RWPE1 (cell line): Measurements from ENCODE around the gene IGF2.

Experiments
- CTCF ChIA-PET: fragments of 350-600 bp; sonication (Branson Sonifier 250); formaldehyde crosslinking; extraction: SDS; loops from one replicate; lab custom pipeline; 2021; lab: Yijun Ruan, JAX
- POLR2A ChIA-PET: fragments of 400-600 bp; formaldehyde crosslinking; extraction: SDS; loops from one replicate; lab custom pipeline; 2020; ENCODE audit warnings: antibody characterized with exemption; ENCODE audit not compliant: low non-redundant PET; lab: Yijun Ruan, JAX
- DNase-seq: peaks from one replicate; pipeline ENCODE4 v3.0.0; 2012; ENCODE audit warnings: low spot score
- H3K27ac ChIP-seq: fragments of 450-650 bp; 2 replicates; pipeline ENCODE4 v1.5.1; 2017
- CTCF ChIP-seq: fragments of 450-650 bp; conservative IDR thresholded peaks from 2 replicates; pipeline ENCODE4 v1.5.1; 2017; ENCODE audit warnings: low read depth, mild to moderate bottlenecking

The IGF2 gene

GRCh38 chr11:2163428-2163978 lies 24.3 kb upstream of the IGF2 start:
- TF ChIP-seq CTCF = no peak
- ChIA-PET POLR2A (no interaction called here), CTCF (interaction anchor here (0.6 to 2.8 kb wide), 3 partner anchors 12 to 365 kb away, joined by 3 to 19 read pairs (median 3); no protein-coding TSS in a partner anchor)
- H3K27ac ChIP-seq = no peak overlapping the region
- no peak for DNase-seq

- TF ChIP-seq CTCF = no peak
- ChIA-PET CTCF (interaction anchor here (0.6 to 2.4 kb wide), 3 partner anchors 10 to 357 kb away, joined by 3 to 6 read pairs (median 3); no protein-coding TSS in a partner anchor), POLR2A (no interaction called here)
- DNase-seq = no peak
- no peak within 1 kb of the TSS for H3K27ac ChIP-seq
Measured at GRCh38 chr11:2160736-2161259, 21.6 kb upstream of the IGF2 start, which contains the start of gene INS. INS (minus strand) TSS chr11:2161209; CDS start chr11:2160971, 238 bp downstream.

GRCh38 chr11:2159536-2160413 lies 20.6 kb upstream of the IGF2 start:
- TF ChIP-seq CTCF = no peak
- no peak for DNase-seq
- CTCF ChIA-PET = interaction anchor here (0.6 to 2.4 kb wide), 4 partner anchors 9 to 358 kb away, joined by 3 to 6 read pairs (median 4); no protein-coding TSS in a partner anchor
- POLR2A ChIA-PET = no interaction called here
- no peak overlapping the region for H3K27ac ChIP-seq

GRCh38 chr11:2158966-2159365 lies 19.8 kb upstream of the IGF2 start:
- no peak for DNase-seq
- no peak overlapping the region for H3K27ac ChIP-seq
- CTCF ChIA-PET = interaction anchor here (0.6 to 2.4 kb wide), 6 partner anchors 8 to 506 kb away, joined by 4 to 12 read pairs (median 4); no protein-coding TSS in a partner anchor
- no peak for TF ChIP-seq CTCF
- POLR2A ChIA-PET = no interaction called here

- no peak for TF ChIP-seq CTCF
- POLR2A ChIA-PET = no interaction called here
- CTCF ChIA-PET = interaction anchor here (0.6 to 1.8 kb wide), 5 partner anchors 122 to 505 kb away, joined by 3 to 12 read pairs (median 4); no protein-coding TSS in a partner anchor
- DNase-seq = no peak
- H3K27ac ChIP-seq = no peak overlapping the region
Measured at GRCh38 chr11:2158296-2158737, 19.1 kb upstream of the IGF2 start.
